GM12878 (cell line): ENCODE measurements around the gene DSPP. TPM values are rescaled to one million over a fixed set of nuclear protein-coding genes. Genes with fewer than 3 reads are reported as not detected.

Experiments
- ATAC-seq: fragments of 200-7000 bp; cut with Tn5 transposase; 3 replicates; pipeline ENCODE4 v1.9.1; 2020; ENCODE audit warnings: mild to moderate bottlenecking, moderate library complexity
- BruUV-seq: library from RNA; stranded (reverse); fragments of 400-500 nt; replicated peaks from 2 replicates; lab custom pipeline; 2021; lab: Mats Ljungman, UMichigan
- CTCF ChIA-PET: fragments of 300-600 bp; sonication (Branson Sonifier 250); formaldehyde crosslinking; extraction: SDS; loops from one replicate; lab custom pipeline; 2021; ENCODE audit warnings: inconsistent platforms; lab: Yijun Ruan, JAX
- POLR2A ChIA-PET: fragments of 350-600 bp; formaldehyde crosslinking; extraction: SDS; loops from one replicate; lab custom pipeline; 2021; ENCODE audit warnings: inconsistent platforms; lab: Charles Lee
- RAD21 ChIA-PET: fragments of 300-600 bp; sonication (Branson Sonifier 250); formaldehyde crosslinking; loops from one replicate; lab custom pipeline; 2023; ENCODE audit warnings: antibody characterized with exemption; ENCODE audit not compliant: unreplicated experiment; lab: Charles Lee
- SMC1A ChIA-PET: fragments of 300-600 bp; sonication (Branson Sonifier 250); formaldehyde crosslinking; loops from one replicate; lab custom pipeline; 2023; ENCODE audit not compliant: unreplicated experiment, uncharacterized antibody; lab: Charles Lee
- DNase-seq: peaks from one replicate; pipeline ENCODE4 v3.0.0-alpha.2; 2011; ENCODE audit warnings: low read depth, low spot score
- FAIRE-seq: peaks from 3 replicates; lab custom pipeline; 2011; peaks lifted over from hg19 to GRCh38; lab: Jason Lieb, UNC
- H2AFZ ChIP-seq: 2 replicates; pipeline ENCODE4 v1.6.0; 2011; ENCODE audit warnings: low read depth, low read length, control low read depth; ENCODE audit not compliant: control insufficient read depth
- H3K27ac ChIP-seq: 2 replicates; pipeline ENCODE4 v1.5.1; 2011; ENCODE audit warnings: control low read depth; ENCODE audit not compliant: control insufficient read depth, insufficient read depth
- H3K27me3 ChIP-seq, 2 experiments: replicated peaks in 1 of 2; 2 replicates each; pipeline versions ENCODE4 v1.6.0 to v1.6.1; 2011; ENCODE audit warnings: low read length in 1 of 2; ENCODE audit not compliant: control insufficient read depth in 2 of 2, insufficient read depth in 2 of 2
- H3K36me3 ChIP-seq, 2 experiments: 2 replicates each; pipeline ENCODE4 v1.5.1; 2011; ENCODE audit warnings: low read length in 1 of 2; ENCODE audit not compliant: control insufficient read depth in 2 of 2, insufficient read depth in 2 of 2
- H3K4me1 ChIP-seq: 2 replicates; pipeline ENCODE4 v1.6.1; 2011; ENCODE audit warnings: mild to moderate bottlenecking, low read length, moderate library complexity, mixed read lengths; ENCODE audit not compliant: control insufficient read depth, insufficient read depth
- H3K4me2 ChIP-seq: 2 replicates; pipeline ENCODE4 v1.6.0; 2011; ENCODE audit warnings: control low read depth; ENCODE audit not compliant: control insufficient read depth, insufficient read depth
- H3K4me3 ChIP-seq: fragments of 200-600 bp; sonication (generic); 2 replicates; pipeline ENCODE4 v1.5.1; 2016
- H3K79me2 ChIP-seq: 2 replicates; pipeline ENCODE4 v1.6.0; 2011; ENCODE audit warnings: low read length; ENCODE audit not compliant: control insufficient read depth, insufficient read depth
- H3K9ac ChIP-seq: 2 replicates; pipeline ENCODE4 v1.8.0; 2011; ENCODE audit warnings: low read length, control low read depth, mixed read lengths; ENCODE audit not compliant: control insufficient read depth, insufficient read depth
- H3K9me3 ChIP-seq: replicated peaks from 3 replicates; pipeline ENCODE4 v1.5.1; 2011; ENCODE audit warnings: mild to moderate bottlenecking, low read length; ENCODE audit not compliant: control insufficient read depth, insufficient read depth
- H4K20me1 ChIP-seq: 2 replicates; pipeline ENCODE4 v1.6.0; 2011; ENCODE audit not compliant: control insufficient read depth, insufficient read depth
- ATF2 ChIP-seq: IDR thresholded peaks from 2 replicates; pipeline ENCODE4 v1.6.1; 2012; ENCODE audit warnings: low read length, inconsistent platforms
- EP300 ChIP-seq, 2 experiments: fragments of 150-350 bp in 1 of 2; IDR thresholded peaks; 2 replicates each; pipeline ENCODE4 v1.6.1; 2011 to 2012; ENCODE audit warnings: low read depth in 2 of 2, low read length in 2 of 2, borderline replicate concordance in 1 of 2, improper control_type of control experiment in 1 of 2, inconsistent platforms in 1 of 2; ENCODE audit not compliant: control insufficient read depth in 1 of 2
- FOS ChIP-seq: IDR thresholded peaks from 3 replicates; pipeline ENCODE4 v1.6.1; 2011; ENCODE audit warnings: borderline replicate concordance; ENCODE audit not compliant: insufficient read length; ENCODE audit errors: extremely low read depth
- KAT2A ChIP-seq: conservative IDR thresholded peaks from 2 replicates; pipeline ENCODE4 v1.6.1; 2011; ENCODE audit warnings: low read depth, low read length; ENCODE audit not compliant: control insufficient read depth
- MXI1 ChIP-seq: fragments of 150-350 bp; IDR thresholded peaks from 2 replicates; pipeline ENCODE4 v1.6.1; 2011; ENCODE audit warnings: low read depth, mild to moderate bottlenecking, inconsistent platforms, low read length, improper control_type of control experiment
- NBN ChIP-seq: fragments of 450-650 bp; IDR thresholded peaks from 2 replicates; pipeline ENCODE4 v1.6.1; 2016
- NFXL1 ChIP-seq: fragments of 450-650 bp; IDR thresholded peaks from 2 replicates; pipeline ENCODE4 v1.6.1; 2017; ENCODE audit warnings: antibody characterized with exemption, mild to moderate bottlenecking, borderline replicate concordance
- NFYB ChIP-seq: IDR thresholded peaks from 2 replicates; pipeline ENCODE4 v1.6.1; 2011; ENCODE audit warnings: low read depth, mild to moderate bottlenecking, low read length, improper control_type of control experiment, moderate library complexity; ENCODE audit not compliant: insufficient read depth
- NKRF ChIP-seq: fragments of 450-650 bp; conservative IDR thresholded peaks from 2 replicates; pipeline ENCODE4 v1.6.1; 2017; ENCODE audit warnings: mild to moderate bottlenecking, moderate library complexity
- NR2C2 ChIP-seq: IDR thresholded peaks from 2 replicates; pipeline ENCODE4 v1.6.1; 2011; ENCODE audit warnings: borderline replicate concordance, low read depth; ENCODE audit not compliant: control insufficient read depth, insufficient read length
- RELB ChIP-seq: fragments of 450-650 bp; IDR thresholded peaks from 2 replicates; pipeline ENCODE4 v1.6.1; 2017; ENCODE audit warnings: low read depth, mild to moderate bottlenecking, moderate library complexity
- SMAD5 ChIP-seq: IDR thresholded peaks from 2 replicates; pipeline ENCODE4 v1.6.1; 2016; ENCODE audit warnings: antibody characterized with exemption, low read depth
- SMC3 ChIP-seq: IDR thresholded peaks from 2 replicates; pipeline ENCODE4 v1.6.1; 2011; ENCODE audit warnings: low read length, improper control_type of control experiment, borderline replicate concordance
- SREBF2 ChIP-seq: IDR thresholded peaks from 2 replicates; pipeline ENCODE4 v1.6.1; 2012; ENCODE audit warnings: mild to moderate bottlenecking, low read length
- ZNF207 ChIP-seq: fragments of 450-650 bp; IDR thresholded peaks from 2 replicates; pipeline ENCODE4 v1.6.1; 2014; ENCODE audit warnings: antibody characterized with exemption, mild to moderate bottlenecking, borderline replicate concordance
- ZNF384 ChIP-seq: IDR thresholded peaks from 2 replicates; pipeline ENCODE4 v1.6.1; 2012; ENCODE audit warnings: low read depth, mild to moderate bottlenecking, low read length, improper control_type of control experiment, borderline replicate concordance
- WGBS: methylation state at CpG from one replicate; pipeline ENCODE4 v1.1.6; 2016; ENCODE audit warnings: low lambda C conversion rate; ENCODE audit not compliant: insufficient replicate concordance, insufficient coverage; ENCODE audit errors: missing lambda C conversion rate; 5-methylcytosine and 5-hydroxymethylcytosine counted together
- in situ Hi-C: fragments of 300-500 bp; cut with MboI; formaldehyde crosslinking; loops from 9 replicates; pipeline ENCODE4 v1.14.3; 2018; ENCODE audit warnings: mixed read lengths
- intact Hi-C: fragments of 100-400 bp; cut with micrococcal nuclease; formaldehyde crosslinking; loops from one replicate; pipeline ENCODE4 v1.14.2; 2022; ENCODE audit not compliant: unreplicated experiment
- polyA plus RNA-seq, 11 experiments: library from polyadenylated mRNA; depleted of rRNA in 4 of 11; unstranded in 6 of 11; stranded (reverse) in 5 of 11; fragments of >200 nt; fragmentation: Nextera tagmentation in 4 of 11; fragmentation: Illumina TruSeq in 1 of 11; extraction: Ambion mirVana in 4 of 11; extraction: Trizol in 1 of 11; gene quantifications; 1 replicate in 1 of 11; 2 replicates in 10 of 11; pipeline versions ENCODE4 v1.2.1 to v1.2.3, GENCODE V29; 2011 to 2016; ENCODE audit warnings: inconsistent platforms in 2 of 11, missing spikeins in 2 of 11, low read depth in 1 of 11
- total RNA-seq, 4 experiments: library from RNA; depleted of rRNA in 3 of 4; stranded (reverse); fragments of >200 nt in 3 of 4; fragmentation: Illumina TruSeq in 1 of 4; extraction: Trizol in 1 of 4; gene quantifications; 2 replicates each; pipeline versions ENCODE4 v1.2.1 to v1.2.3, GENCODE V29; 2013 to 2021

Gene DSPP
- total and polyA plus RNA-seq, 10 of the 15 experiments (the other 5 are each of a cell fraction or from before 2014, with no cell fraction given), result not detected

GRCh38 chr4:87659247-87659931, 51.1 kb downstream of the DSPP start:
- TF ChIP-seq NKRF, result no peak
- TF ChIP-seq ATF2, result no peak
- no peak for TF ChIP-seq EP300 (IDR thresholded peaks at IDR 0.05; ENCODE audit: borderline replicate concordance in 1 of 2, control insufficient read depth in 1 of 2, low read depth in 2 of 2, low read length in 2 of 2)
- no peak for TF ChIP-seq NFYB
- TF ChIP-seq FOS, result no peak
- no peak for TF ChIP-seq ZNF384
- no peak for TF ChIP-seq KAT2A
- TF ChIP-seq SREBF2, result no peak
- no peak for TF ChIP-seq RELB
- TF ChIP-seq SMAD5, result no peak
- TF ChIP-seq SMC3, result no peak
- no peak for TF ChIP-seq NR2C2
- TF ChIP-seq ZNF207, result no peak
- no peak for TF ChIP-seq MXI1
- no peak for TF ChIP-seq NFXL1
- no peak for TF ChIP-seq NBN
- CTCF ChIA-PET, result no interaction called here
- no peak overlapping the region for H3K4me2 ChIP-seq
- SMC1A ChIA-PET, result no interaction called here
- no peaks in the 10 kb centered on the region for H3K36me3 ChIP-seq
- no peak overlapping the region for H3K4me3 ChIP-seq
- no peak overlapping the region for H3K27ac ChIP-seq
- FAIRE-seq (no peak), DNase-seq (no peak), ATAC-seq (no peak)
- H3K4me1 ChIP-seq, result no peaks in the 10 kb centered on the region
- H3K27me3 ChIP-seq, result no peaks in the 10 kb centered on the region; a peak in 1 of 4 replicates
- no peak overlapping the region for H2AFZ ChIP-seq
- no peaks in the 10 kb centered on the region for H3K9me3 ChIP-seq
- POLR2A ChIA-PET, result no interaction called here
- in situ Hi-C loops, result no loop called here
- intact Hi-C loops, result no loop called here
- H4K20me1 ChIP-seq, result no peaks in the 10 kb centered on the region
- no peak overlapping the region for H3K9ac ChIP-seq
- RAD21 ChIA-PET, result no interaction called here
- no TSS peak for BruUV-seq
- no peaks in the 10 kb centered on the region for H3K79me2 ChIP-seq
- WGBS, result 60% methylated on average over 3 of the region's 3 CpGs
